Stimulated activated naive CD4-positive, alpha-beta T cell treated with Interleukin-2 at 50 U/mL for 16 hours (primary cell): ENCODE results near the gene HAPLN2.
"Not testable (repeated sequence)": the region's sequence is repeated elsewhere in the genome, so short reads cannot be mapped to it uniquely, and the experiment has no call there.

ENCODE experiments used
- DNase-seq: peaks from one replicate; lab custom pipeline; 2025; lab: John Stamatoyannopoulos, UW

Gene HAPLN2

GRCh38 chr1:156618853-156619581, at the start of gene HAPLN2:
HAPLN2 (plus strand) TSS chr1:156619415; CDS start chr1:156623491, 4,076 bp downstream.
- peak; percentile 9 for DNase-seq

- no peak for DNase-seq
Measured at GRCh38 chr1:156571261-156571852, 47.9 kb upstream of the HAPLN2 start.

GRCh38 chr1:156571919-156572662, 47.1 kb upstream of the HAPLN2 start, which contains the start of gene IQGAP3:
IQGAP3 (minus strand) TSS chr1:156572565; CDS start chr1:156572529, 36 bp downstream.
- peak; percentile 70 for DNase-seq

- no peak for DNase-seq
Measured at GRCh38 chr1:156572663-156573018, 46.6 kb upstream of the HAPLN2 start.

- DNase-seq: no peak
Measured at GRCh38 chr1:156574039-156574633, 45.1 kb upstream of the HAPLN2 start.

GRCh38 chr1:156577550-156577949, 41.7 kb upstream of the HAPLN2 start:
- DNase-seq: no peak

- DNase-seq: no peak
Measured at GRCh38 chr1:156578055-156578454, 41.2 kb upstream of the HAPLN2 start.

- DNase-seq: no peak
Measured at GRCh38 chr1:156579472-156579871, 39.7 kb upstream of the HAPLN2 start, which contains the start of gene TTC24. TTC24 (plus strand) TSS chr1:156579723; CDS start chr1:156581365, 1,642 bp downstream.

GRCh38 chr1:156581661-156582387, 37.4 kb upstream of the HAPLN2 start:
- DNase-seq: no peak

- DNase-seq: no peak
Measured at GRCh38 chr1:156582388-156583017, 36.7 kb upstream of the HAPLN2 start.

GRCh38 chr1:156583821-156584622, 35.2 kb upstream of the HAPLN2 start:
- peak; percentile 53 for DNase-seq

- DNase-seq: no peak
Measured at GRCh38 chr1:156584813-156585212, 34.4 kb upstream of the HAPLN2 start.

- DNase-seq: no peak
Measured at GRCh38 chr1:156586323-156586722, 32.9 kb upstream of the HAPLN2 start.

- DNase-seq: no peak
Measured at GRCh38 chr1:156586892-156587477, 32.2 kb upstream of the HAPLN2 start.

GRCh38 chr1:156587927-156588326, 31.3 kb upstream of the HAPLN2 start:
- DNase-seq: not testable (repeated sequence)

GRCh38 chr1:156589546-156589945, 29.7 kb upstream of the HAPLN2 start:
- DNase-seq: no peak

GRCh38 chr1:156590326-156591180, 28.7 kb upstream of the HAPLN2 start:
- DNase-seq: no peak

GRCh38 chr1:156591181-156591431, 28.1 kb upstream of the HAPLN2 start:
- no peak for DNase-seq

GRCh38 chr1:156591432-156592157, 27.6 kb upstream of the HAPLN2 start, which contains the start of gene NAXE:
NAXE (plus strand) TSS chr1:156591776; CDS start chr1:156591805, 29 bp downstream.
- DNase-seq: peak; percentile 67
